Endothelial cell of hepatic sinusoid (primary cell): Measurements from ENCODE around the gene PCED1B.

Experiments
- in situ Hi-C: cut with HindIII; loops from 2 replicates; pipeline ENCODE4 v1.10.0; 2017; ENCODE audit warnings: low sequenced_read_pairs

PCED1B gene

DNA sequence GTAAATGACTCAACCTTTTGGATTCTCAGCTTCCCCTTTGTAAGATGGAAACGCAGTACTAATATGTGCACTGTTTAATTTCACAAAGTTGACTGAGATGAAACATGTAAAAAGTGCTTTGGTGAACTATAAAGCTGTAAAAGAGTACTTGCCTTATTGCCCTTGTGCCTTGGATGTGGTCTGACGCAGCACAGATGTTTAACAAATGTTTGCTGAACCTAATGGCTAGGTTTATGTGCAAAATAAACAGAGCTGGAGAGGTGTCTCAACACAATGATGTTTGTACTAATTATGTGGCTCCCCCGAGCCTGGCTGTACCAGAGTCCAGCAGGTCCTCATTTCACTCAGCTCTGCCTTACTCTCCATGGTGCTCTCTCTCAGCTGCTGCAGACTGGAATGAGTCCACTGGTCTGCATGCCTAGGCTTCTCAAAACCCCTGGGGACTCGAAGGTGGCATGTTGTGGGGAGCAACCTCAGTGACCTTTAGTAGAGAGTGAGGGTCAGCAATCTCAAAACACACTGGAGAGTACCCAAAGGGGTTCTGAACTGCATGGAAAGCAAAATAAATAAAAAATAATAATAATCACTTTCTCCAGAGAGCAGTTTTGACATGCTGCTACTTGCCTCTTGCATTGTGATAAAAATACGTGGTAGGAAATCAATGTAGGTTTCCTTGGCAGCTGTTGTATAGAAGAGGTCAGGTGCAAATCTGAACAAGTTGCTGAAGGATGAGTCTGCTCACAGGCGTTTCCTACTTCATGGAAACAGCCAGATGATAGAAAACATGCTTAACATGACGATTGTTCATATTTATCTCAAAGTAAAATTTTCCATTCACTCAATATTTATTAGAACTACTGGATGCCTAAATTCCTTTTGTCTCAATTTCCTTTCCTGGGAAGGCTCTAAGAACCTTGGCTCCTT is 8.9 kb downstream of the PCED1B start:
- in situ Hi-C loops = no loop called here

DNA sequence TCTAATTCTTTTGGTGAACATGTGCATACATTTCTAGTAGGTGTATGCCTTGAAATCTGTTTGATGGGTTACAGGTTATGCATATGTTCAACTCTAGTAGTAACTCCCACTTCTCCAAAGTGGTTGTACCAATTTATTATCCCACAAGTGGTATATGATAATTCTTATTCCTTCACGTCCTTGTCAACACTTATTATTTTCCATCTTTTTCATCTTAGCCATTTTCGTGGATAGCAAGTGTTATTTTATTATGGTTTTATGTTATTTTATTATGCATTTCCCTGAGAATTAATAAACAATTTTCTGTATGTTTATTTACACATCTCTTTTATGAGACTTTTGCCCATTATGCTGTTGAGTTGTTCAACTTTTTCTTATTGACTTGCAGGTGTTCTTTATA is 11.6 kb downstream of the PCED1B start:
- in situ Hi-C loops = no loop called here

DNA sequence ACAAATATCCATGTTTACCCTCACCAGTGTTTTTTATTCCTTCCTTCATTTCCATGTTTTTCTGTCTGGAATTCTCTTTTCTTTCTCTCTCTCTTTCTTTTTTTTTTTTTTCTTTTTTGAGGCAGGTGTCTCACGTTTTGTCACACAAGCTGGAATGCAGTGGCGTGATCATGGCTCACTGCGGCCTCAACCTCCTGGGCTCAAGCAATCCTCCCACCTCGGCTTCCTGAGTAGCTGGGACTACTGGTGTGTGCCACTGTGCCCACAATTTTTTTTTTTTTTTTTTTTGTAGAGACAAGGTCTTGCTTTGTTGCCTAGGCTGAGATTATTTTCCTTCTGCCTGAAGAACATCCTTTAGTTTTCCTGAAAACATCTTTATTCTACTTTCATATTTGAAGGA is 15.4 kb downstream of the PCED1B start:
- in situ Hi-C loops = no loop called here

DNA sequence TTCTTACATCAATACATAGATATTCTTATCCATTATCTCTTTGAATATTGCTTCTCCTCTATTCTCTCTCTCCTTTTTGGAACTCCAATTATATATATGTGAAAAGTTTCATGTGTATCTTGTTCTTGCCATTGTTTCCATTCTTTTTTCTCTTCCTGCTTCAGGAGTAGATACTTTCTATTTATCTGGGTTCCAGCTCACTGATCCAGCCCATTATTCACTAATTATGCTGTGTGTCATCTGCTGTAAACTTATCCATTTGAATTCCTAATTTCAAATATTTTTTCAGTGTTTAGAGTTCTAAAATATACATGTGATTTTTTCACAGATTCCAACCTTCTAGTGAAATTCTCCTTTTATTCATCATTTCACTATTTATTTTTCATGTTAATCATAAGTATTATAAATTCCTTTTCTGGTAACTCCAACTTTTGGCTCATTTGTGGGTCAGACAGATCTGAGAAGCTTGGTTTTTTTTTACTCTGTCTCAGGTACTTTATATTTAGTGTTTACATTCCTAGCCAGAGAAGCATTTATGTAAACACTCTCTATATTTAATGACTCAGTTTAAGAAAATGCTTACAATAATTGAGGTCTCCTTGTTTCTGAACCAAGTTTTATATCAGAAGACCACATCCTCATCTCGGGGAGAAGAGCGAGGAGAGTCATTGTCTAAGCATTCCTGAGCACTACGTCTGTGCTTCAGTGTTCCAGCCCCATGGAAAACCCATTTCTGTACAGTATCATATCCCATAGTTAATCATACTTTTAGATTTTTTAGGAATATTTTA is 16.2 kb downstream of the PCED1B start:
- in situ Hi-C loops = no loop called here

DNA sequence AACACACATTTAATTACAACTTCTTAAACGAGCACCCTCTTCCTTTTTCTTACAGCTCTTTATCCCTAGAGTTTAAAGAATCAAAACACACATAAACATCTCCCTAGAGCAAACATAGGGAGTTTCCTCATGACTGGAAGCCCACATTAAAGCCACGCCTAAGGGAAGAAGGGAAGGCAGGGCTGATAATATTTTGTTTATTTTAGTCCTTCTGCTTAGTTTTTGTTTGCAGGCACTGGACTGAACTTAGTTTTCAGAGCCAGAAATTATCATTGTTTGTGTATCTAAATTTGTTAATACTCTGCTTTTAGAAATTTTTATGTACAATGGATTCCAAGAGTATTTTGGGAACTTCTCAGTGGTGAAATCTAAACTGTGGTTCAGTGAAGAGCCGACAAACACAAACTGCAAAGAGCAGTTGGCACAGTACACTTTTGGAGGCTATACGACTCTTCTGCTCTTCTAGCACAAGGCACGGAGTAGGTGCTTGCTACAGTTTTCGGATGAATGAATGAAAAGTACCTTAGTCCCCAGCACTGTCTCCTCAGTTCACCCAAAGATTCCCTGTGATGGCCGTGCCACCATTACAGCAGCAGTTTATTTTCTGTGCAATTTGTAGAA is 18.0 kb downstream of the PCED1B start:
- in situ Hi-C loops = no loop called here

DNA sequence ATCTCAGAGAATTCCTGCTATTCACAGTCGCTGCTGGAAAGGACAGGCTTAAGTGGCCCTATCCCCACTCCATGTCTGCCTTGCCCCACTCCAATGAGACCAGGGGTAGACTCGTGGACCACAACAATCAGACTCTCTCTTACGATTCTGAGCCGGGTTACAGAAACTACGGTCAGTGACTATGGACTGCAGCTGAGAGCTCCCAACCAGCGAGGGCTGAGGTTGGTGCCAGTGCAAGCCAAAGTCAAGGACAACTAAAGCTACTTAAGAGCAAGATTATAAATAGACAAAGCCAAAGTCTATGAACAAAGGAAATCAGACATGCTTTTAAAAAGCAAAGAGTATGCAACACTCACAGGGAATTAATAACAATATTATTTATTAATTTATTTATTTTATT is 18.7 kb downstream of the PCED1B start:
- in situ Hi-C loops = no loop called here

DNA sequence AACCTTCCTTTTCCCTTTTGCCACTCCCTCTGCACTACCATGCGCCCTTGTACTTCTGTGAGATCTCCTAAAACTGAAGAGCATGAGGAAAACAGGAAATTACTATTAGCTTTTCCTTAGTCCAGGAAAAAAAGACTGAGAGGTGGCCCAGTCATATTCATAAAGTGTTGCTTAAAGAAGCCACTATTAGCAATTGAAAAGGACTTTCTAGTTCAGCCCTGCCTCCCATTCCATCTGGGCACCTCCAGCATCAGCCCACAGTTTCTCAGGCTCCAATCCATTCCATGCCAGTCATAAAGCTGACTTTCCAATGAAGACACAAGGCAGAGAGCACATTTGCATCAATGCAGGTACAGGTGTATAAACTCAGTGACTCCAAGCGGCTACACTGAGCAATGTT is 20.2 kb downstream of the PCED1B start:
- in situ Hi-C loops = no loop called here

DNA sequence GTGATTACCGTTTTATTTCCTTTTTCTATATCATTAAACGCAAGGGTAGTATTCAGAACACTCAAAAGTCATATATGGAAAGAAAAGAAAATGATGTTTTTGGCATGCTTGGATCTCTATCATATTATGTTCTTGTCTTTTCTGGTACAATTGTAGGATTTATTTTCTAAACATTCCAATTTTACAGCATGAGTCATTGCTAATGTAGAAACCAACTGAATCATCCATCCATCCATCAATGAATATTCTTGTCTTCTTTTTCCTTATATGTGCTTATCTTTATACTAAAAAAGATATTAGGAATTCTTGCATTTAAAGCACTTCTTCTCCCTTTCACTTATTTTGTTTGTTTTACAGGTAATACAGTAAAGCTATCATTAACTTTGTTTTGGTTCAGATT is 20.7 kb downstream of the PCED1B start:
- in situ Hi-C loops = no loop called here

DNA sequence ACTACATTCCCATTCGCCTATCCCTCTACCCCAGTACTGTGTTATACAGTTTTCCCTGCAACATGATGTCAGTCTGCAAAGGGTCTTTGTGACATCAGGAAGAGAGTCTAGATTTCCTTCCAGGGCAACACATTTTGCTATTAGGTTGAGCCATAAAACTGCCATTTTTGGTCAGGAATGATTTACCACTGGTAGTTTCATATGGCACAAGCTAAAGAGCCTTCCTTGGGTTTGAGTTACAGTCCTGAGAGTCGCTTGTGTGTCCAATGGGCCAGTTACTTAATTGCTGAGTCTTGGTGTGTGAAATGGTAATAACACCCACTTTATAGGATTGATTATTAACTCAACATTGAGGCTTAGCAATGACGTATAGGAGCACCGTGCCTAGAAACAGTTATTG is 23.0 kb downstream of the PCED1B start:
- in situ Hi-C loops = no loop called here

DNA sequence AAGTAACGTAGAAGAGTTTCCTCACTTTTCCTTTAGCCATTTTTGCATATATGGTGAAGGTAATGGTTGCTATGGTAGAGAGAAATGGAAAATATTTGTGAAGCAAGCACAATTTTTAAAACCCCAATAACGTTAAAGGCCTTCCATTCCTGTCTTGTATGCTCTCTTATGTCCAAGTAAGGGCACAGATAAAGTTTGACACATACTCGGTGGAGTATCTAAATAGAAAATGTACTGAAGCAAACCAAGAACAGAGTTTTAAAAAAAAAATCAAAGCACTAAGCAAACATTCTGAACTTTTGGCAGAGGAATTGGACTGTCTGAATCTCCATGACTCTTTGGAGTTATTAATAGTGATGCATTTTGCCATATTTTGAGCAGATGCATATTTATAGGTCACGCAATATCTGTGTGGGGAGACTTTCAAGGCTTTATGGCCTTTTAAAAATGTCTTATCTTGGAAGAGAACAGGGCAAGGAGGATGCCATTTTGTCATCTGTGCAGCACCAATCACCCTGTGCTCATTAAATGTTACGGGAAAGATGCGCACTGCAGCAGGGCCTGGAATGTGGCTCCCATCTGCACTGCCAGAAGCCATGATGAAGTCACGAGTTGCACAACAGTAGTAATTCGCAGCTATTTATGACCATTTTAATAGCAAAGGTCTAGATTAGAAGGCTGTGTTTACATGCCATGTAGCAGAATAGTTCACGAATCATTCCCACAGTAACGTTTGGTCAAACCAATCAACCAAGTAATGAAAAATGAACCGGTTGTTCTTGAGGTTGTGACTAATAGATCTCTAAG is 23.6 kb downstream of the PCED1B start:
- in situ Hi-C loops = no loop called here

DNA sequence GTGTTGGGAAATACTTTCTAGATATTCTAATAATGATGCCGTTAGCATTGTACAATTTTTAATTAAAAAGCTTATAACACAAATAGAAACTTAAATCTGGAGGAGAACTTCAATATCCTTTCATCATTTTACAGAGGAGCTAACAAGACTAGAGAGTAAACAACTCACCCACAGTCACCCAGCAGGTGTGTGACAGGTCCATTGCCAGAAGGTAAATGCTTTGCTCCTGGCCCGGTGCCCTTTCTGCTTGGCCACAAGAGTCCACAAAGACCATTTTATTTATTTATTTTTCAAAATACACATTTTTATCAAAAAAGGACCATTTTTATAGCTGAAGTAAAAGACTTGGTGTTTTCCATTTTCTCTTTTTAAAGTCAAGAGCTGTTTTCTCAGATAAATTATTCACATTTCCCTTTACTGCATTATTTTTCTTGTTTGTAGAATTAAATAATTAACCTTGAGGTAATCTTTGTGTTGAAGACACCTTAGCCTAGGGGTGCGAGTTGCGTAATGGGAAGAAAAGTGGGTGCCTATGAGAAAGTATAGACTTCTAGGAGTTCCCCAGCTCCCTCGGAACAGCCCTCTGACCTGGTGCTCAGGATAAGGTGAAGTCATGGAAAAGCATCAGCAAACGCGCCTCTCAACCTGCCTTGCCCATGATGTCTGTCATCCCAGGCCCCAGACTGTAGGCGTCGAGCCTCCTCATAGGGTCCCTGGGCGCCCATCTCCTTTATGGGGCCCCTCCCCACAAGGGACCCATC is 26.7 kb downstream of the PCED1B start:
- in situ Hi-C loops = no loop called here

DNA sequence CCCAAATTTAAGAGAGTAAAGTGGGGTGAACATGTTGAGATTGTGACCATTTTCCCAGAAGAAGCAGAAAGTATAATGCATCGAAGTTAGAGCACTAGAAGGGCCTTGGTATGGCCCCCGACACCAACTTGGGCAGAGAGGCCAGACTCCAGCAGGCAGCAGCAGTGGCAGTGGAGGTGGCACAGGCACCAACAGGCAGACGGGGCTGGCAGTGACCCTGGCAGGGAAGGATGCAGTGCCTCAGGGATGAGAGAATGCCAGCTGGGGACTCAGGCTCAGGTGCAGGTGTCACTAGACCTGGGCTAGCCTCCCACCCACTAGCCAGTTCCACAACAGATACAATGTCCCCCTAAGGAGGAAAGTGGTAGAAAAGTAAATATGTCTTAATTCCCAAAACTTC is 28.0 kb downstream of the PCED1B start:
- in situ Hi-C loops = no loop called here

DNA sequence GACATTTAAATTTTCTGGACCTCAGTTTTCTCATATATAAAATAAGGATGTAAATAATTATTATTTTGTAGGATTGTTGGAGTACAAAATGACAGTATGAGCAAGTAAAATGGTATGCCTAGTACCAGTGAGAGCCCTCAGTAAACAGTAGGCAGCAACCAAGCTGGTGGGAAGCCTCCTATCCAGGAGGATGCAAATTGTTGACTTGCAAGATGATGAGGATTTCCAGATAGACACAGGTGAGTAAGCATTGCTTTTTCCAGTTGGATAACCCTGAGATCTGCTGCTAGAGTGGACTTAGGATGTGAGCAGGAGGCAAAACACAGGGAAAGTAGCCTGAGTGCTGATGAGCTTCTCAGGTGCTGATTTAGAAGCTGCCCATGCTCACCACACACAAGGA is 28.5 kb downstream of the PCED1B start:
- in situ Hi-C loops = no loop called here

DNA sequence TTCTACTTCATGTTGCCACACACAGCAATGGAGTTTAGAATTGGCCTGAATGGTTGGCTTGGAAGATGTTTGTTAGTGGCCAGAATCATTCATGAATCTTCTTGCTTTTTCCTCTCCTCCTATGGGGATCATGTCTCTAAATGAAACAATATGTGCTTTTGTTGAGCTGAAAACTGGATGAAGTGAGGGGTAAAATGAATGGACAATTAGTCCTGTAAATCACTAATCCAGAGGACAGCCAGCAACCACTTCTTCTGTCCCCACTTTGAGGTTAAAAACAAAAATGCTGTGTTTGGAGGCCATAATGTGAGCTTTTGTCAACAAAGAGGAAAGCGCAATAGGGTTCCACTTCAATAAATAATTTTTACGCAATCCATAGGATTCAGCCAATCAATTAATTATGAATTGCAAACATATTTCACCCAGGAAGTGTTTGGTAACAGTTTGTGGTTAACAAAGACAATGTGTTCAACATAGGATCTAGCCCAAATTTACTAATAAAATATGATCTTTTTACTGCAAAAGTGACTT is 30.7 kb downstream of the PCED1B start:
- in situ Hi-C loops = no loop called here

DNA sequence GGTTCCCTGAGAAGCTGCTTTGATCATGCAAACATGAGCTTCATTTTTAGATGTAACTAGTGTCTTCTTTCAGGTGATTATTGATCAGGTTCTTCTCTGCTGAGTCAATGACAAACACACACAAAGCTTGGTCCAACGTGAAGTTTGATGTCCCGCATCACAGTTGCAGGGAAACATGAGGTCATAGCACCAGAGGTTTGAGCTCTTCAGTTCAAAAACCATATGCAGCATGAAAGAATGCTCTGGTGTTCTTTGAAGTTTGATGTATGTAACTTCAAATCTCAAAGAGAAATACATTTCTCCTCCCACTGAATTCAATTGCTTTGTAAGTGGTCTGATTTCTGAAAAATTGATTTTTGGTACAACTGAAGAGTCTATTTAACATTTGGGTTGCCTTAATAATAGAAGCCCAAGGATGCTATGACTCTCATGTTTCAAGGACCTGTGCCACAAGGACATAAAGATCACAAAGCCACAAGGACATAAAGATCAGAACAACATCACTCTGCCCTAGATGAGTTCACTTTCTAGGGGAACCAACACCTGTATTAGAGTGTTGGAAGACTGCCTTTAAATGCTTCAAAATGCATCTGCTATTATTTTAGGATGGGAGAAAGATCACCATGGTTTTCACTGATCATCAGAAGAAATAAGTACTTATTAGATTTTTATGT is 31.4 kb downstream of the PCED1B start:
- in situ Hi-C loops = no loop called here

DNA sequence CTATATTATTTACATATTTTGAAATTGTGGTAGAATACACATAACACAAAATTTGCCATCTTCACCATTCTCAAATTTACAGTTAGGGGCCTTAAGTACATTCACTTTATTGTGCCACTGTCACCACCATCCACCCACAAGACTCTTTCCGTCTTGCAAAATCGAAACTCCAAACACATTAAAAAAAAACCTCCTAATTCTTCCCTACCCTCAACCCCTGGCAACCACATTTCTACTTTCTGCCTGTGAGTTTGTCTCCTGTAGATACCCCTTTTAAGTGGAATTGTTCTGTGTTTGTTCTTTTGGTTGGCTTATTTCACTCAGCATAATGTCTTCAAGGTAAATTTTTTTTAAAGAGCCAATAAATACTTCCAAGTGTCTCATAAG is 32.0 kb downstream of the PCED1B start:
- in situ Hi-C loops = no loop called here

DNA sequence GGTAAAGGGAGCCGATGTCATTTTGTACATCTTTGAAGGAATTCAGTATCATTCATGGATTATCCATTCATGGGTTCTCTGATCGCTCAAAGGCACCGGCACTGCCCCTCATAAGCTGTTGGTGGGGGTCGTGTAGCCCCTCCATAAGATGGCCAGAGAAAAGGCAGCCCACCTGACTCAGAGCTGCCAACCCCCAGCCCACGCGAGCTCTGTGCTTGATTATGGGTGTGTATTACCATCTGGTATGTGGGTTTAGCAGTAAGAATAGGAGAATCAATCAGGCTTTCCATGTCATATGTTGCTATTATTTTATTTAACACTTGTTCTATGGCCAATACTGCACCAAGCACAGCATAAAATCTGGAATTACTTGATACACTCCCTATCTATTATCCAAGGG is 32.4 kb downstream of the PCED1B start:
- in situ Hi-C loops = no loop called here

DNA sequence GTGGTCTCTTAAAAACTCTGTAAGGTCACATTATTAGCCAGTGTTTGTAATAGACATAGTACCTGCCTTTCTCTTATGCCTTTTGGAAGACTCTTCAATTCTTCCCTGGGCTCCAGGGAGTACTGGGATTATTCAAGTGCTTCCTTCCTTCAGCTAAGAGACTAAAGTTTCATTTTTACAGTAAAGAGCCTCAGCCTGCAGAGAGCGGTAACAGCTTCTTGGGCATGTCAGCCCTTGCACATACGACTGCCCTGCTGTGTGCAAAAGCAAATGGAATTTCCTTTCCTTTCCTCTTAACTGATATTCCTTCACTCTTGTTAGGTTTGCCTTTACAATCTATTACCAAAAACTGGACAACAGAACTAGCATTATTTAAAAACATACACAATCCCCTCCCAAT is 33.3 kb downstream of the PCED1B start:
- in situ Hi-C loops = no loop called here

DNA sequence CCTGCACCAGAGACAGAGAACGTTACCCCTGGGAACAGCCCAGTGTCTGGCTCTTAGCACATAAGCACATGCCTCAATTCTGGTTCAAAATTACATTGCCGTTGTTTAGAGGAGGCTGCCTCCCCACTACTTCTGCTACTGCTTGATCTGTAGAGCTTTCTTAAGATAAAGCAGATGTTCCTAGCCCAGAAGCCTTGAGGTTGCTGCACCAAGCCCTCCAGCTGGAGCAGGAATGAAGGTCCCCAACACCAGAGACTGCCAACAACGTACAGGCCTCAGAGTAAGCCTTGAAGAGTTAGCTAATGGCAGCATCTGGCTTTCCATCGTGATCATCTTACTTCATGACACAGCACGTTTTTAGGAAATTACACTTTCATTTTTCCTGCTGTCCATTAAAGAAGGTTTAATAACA is 35.1 kb downstream of the PCED1B start:
- in situ Hi-C loops = no loop called here
